GM23248 (cell line): ENCODE results near the gene CYP51A1. TPM values are rescaled to one million over a fixed set of nuclear protein-coding genes. Genes with fewer than 3 reads are reported as not detected.
A peak's percentile ranks its signal among the peaks of the same experiment; 100 is the strongest.

ENCODE experiments used
- DNase-seq: peaks from one replicate; pipeline ENCODE4 v3.0.0-alpha.2; 2015
- H2AFZ ChIP-seq: fragments of 200-600 bp; sonication (generic); 2 replicates; pipeline ENCODE4 v1.6.1; 2016; ENCODE audit warnings: antibody characterized with exemption
- H3F3A ChIP-seq: fragments of 200-600 bp; sonication (generic); 2 replicates; pipeline ENCODE4 v1.6.1; 2016; ENCODE audit warnings: mild to moderate bottlenecking, antibody characterized with exemption, mixed run types; ENCODE audit not compliant: insufficient read depth
- H3K27ac ChIP-seq: fragments of 200-600 bp; sonication (generic); 2 replicates; pipeline ENCODE4 v1.5.1; 2016; ENCODE audit warnings: mild to moderate bottlenecking
- H3K27me3 ChIP-seq: fragments of 200-600 bp; sonication (generic); replicated peaks from 2 replicates; pipeline ENCODE4 v1.6.1; 2016; ENCODE audit warnings: mild to moderate bottlenecking; ENCODE audit not compliant: insufficient read depth
- H3K36me3 ChIP-seq: fragments of 200-600 bp; sonication (generic); 2 replicates; pipeline ENCODE4 v1.6.1; 2016; ENCODE audit warnings: low read depth, mild to moderate bottlenecking
- H3K4me1 ChIP-seq: fragments of 200-600 bp; sonication (generic); 2 replicates; pipeline ENCODE4 v1.6.1; 2016; ENCODE audit warnings: mild to moderate bottlenecking; ENCODE audit not compliant: insufficient read depth
- H3K4me2 ChIP-seq: fragments of 200-600 bp; sonication (generic); one replicate; pipeline ENCODE4 v1.6.1; 2016; ENCODE audit warnings: mild to moderate bottlenecking; ENCODE audit not compliant: unreplicated experiment
- H3K4me3 ChIP-seq: fragments of 200-600 bp; sonication (generic); 2 replicates; pipeline ENCODE4 v1.5.1; 2016; ENCODE audit warnings: mild to moderate bottlenecking
- H3K79me2 ChIP-seq: fragments of 200-600 bp; sonication (generic); 2 replicates; pipeline ENCODE4 v1.6.1; 2016; ENCODE audit warnings: mild to moderate bottlenecking; ENCODE audit not compliant: insufficient read depth
- H3K9ac ChIP-seq: fragments of 200-600 bp; sonication (generic); 2 replicates; pipeline ENCODE4 v1.6.1; 2016; ENCODE audit warnings: mild to moderate bottlenecking
- H3K9me2 ChIP-seq: fragments of 200-600 bp; sonication (generic); 2 replicates; pipeline ENCODE4 v1.6.1; 2016; ENCODE audit warnings: mixed run types, mild to moderate bottlenecking, moderate library complexity; ENCODE audit not compliant: insufficient read depth
- H3K9me3 ChIP-seq: fragments of 200-600 bp; sonication (generic); one replicate; pipeline ENCODE4 v1.6.1; 2017; ENCODE audit warnings: low read depth
- H4K20me1 ChIP-seq: fragments of 200-600 bp; sonication (generic); 2 replicates; pipeline ENCODE4 v1.6.0; 2016; ENCODE audit not compliant: insufficient read depth
- EZH2 ChIP-seq: fragments of 200-600 bp; sonication (generic); IDR thresholded peaks from 2 replicates; pipeline ENCODE4 v1.6.1; 2018; ENCODE audit warnings: antibody characterized with exemption, mild to moderate bottlenecking; ENCODE audit not compliant: insufficient read depth, poor library complexity, severe bottlenecking
- EZH2phosphoT487 ChIP-seq: fragments of 200-600 bp; sonication (generic); IDR thresholded peaks from 2 replicates; pipeline ENCODE4 v1.6.1; 2018; ENCODE audit warnings: antibody characterized with exemption, moderate library complexity, mild to moderate bottlenecking, low read depth; ENCODE audit not compliant: insufficient read depth
- WGBS, 2 experiments: methylation state at CpG; one replicate each; pipeline ENCODE4 v1.1.6; 2015 to 2017; ENCODE audit warnings: low lambda C conversion rate in 2 of 2, low coverage in 1 of 2; ENCODE audit errors: missing lambda C conversion rate in 2 of 2; 5-methylcytosine and 5-hydroxymethylcytosine counted together
- in situ Hi-C: fragments of 300-500 bp; cut with MboI; formaldehyde crosslinking; loops from 2 replicates; pipeline ENCODE4 v1.15.0; 2020
- polyA plus RNA-seq: library from polyadenylated mRNA; unstranded; fragments of >200 nt; fragmentation: Nextera tagmentation; extraction: Ambion mirVana; gene quantifications from 2 replicates; pipeline ENCODE4 v1.2.1, GENCODE V29; 2016
- total RNA-seq: library from RNA; depleted of rRNA; stranded (reverse); fragments of >200 nt; shearing (Covaris generic); gene quantifications from 2 replicates; pipeline ENCODE4 v1.2.3, GENCODE V29; 2014

The CYP51A1 gene
- total and polyA plus RNA-seq, 2 experiments from 2014 or later: 65.6 to 67.8 TPM

- 0 out of 2 replicates have a peak, but pooled peaks cover 5% of the 10 kb centered on the region for H3F3A ChIP-seq
- TF ChIP-seq EZH2phosphoT487 (no peak), EZH2 (no peak)
- H3K27ac ChIP-seq: no peak overlapping the region
- H3K4me2 ChIP-seq: no peak overlapping the region
- no peaks in the 10 kb centered on the region for H3K9me2 ChIP-seq
- no peaks in the 10 kb centered on the region for H3K79me2 ChIP-seq
- peaks cover 20% of the 10 kb centered on the region for H3K36me3 ChIP-seq
- H3K4me3 ChIP-seq: no peak overlapping the region
- no peak overlapping the region for H2AFZ ChIP-seq
- in situ Hi-C loops: no loop called here
- no peaks in the 10 kb centered on the region for H3K27me3 ChIP-seq
- no peaks in the 10 kb centered on the region for H3K9me3 ChIP-seq
- H3K4me1 ChIP-seq: no peaks in the 10 kb centered on the region
- no peaks in the 10 kb centered on the region for H4K20me1 ChIP-seq
- 97 to 99% methylated on average over 4 of the region's 4 CpGs for WGBS, 2 experiments
- peak; percentile 5 for DNase-seq
- H3K9ac ChIP-seq: no peak overlapping the region
Observed at GRCh38 chr7:92075455-92076158, 58.7 kb downstream of the CYP51A1 start.

- 97 to 98% methylated on average over 3 of the region's 3 CpGs for WGBS, 2 experiments
- H3K79me2 ChIP-seq: no peaks in the 10 kb centered on the region
- no peak overlapping the region for H3K9ac ChIP-seq
- no peaks in the 10 kb centered on the region for H3K27me3 ChIP-seq
- no peak for DNase-seq
- no peak overlapping the region for H3K4me3 ChIP-seq
- H2AFZ ChIP-seq: no peak overlapping the region
- no peak overlapping the region for H3K4me2 ChIP-seq
- H3K4me1 ChIP-seq: no peaks in the 10 kb centered on the region
- TF ChIP-seq EZH2phosphoT487 (no peak), EZH2 (no peak)
- no peak overlapping the region for H3K27ac ChIP-seq
- in situ Hi-C loops: no loop called here
- 0 out of 2 replicates have a peak, but pooled peaks cover 5% of the 10 kb centered on the region for H3F3A ChIP-seq
- H3K9me3 ChIP-seq: no peaks in the 10 kb centered on the region
- peaks cover 7% of the 10 kb centered on the region; the same call in 1 of the 2 replicates for H3K36me3 ChIP-seq
- H3K9me2 ChIP-seq: no peaks in the 10 kb centered on the region
- no peaks in the 10 kb centered on the region for H4K20me1 ChIP-seq
Observed at GRCh38 chr7:92072708-92073107, 61.6 kb downstream of the CYP51A1 start.

GRCh38 chr7:92072121-92072520 is 62.2 kb downstream of the CYP51A1 start:
- no peak overlapping the region for H3K27ac ChIP-seq
- no peaks in the 10 kb centered on the region for H3K4me1 ChIP-seq
- TF ChIP-seq EZH2 (no peak), EZH2phosphoT487 (no peak)
- no peak overlapping the region for H3K4me3 ChIP-seq
- 0 out of 2 replicates have a peak, but pooled peaks cover 5% of the 10 kb centered on the region for H3F3A ChIP-seq
- H3K9me3 ChIP-seq: no peaks in the 10 kb centered on the region
- no peaks in the 10 kb centered on the region for H3K9me2 ChIP-seq
- DNase-seq: no peak
- H3K36me3 ChIP-seq: peaks cover 7% of the 10 kb centered on the region
- H4K20me1 ChIP-seq: no peaks in the 10 kb centered on the region
- H3K79me2 ChIP-seq: no peaks in the 10 kb centered on the region
- in situ Hi-C loops: no loop called here
- H3K27me3 ChIP-seq: no peaks in the 10 kb centered on the region
- no peak overlapping the region for H2AFZ ChIP-seq
- WGBS, 2 experiments: 94 to 96% methylated on average over 1 of the region's 1 CpG
- no peak overlapping the region for H3K9ac ChIP-seq
- H3K4me2 ChIP-seq: no peak overlapping the region

- DNase-seq: no peak
- Histone ChIP-seq H3K4me2 (no peak overlapping the region), H3K9me3 (no peaks in the 10 kb centered on the region), H4K20me1 (no peaks in the 10 kb centered on the region), H3K27me3 (no peaks in the 10 kb centered on the region), H3K27ac (no peak overlapping the region), H3K4me1 (no peaks in the 10 kb centered on the region), H3K9ac (no peak overlapping the region), H2AFZ (no peak overlapping the region), H3F3A (0 out of 2 replicates have a peak, but pooled peaks cover 5% of the 10 kb centered on the region), H3K9me2 (no peaks in the 10 kb centered on the region), H3K36me3 (peaks cover 16% of the 10 kb centered on the region), H3K4me3 (no peak overlapping the region), H3K79me2 (no peaks in the 10 kb centered on the region)
- in situ Hi-C loops: no loop called here
- WGBS, 2 experiments: 78 to 82% methylated on average over 5 of the region's 5 CpGs
- TF ChIP-seq EZH2phosphoT487: no peak
- no peak for TF ChIP-seq EZH2
Observed at GRCh38 chr7:92071032-92071431, 63.2 kb downstream of the CYP51A1 start.
